CD4-positive, alpha-beta T cell treated with Interleukin-1 beta for 1 hour (primary cell): ENCODE measurements around the gene TMEM74B.
"Not testable (repeated sequence)": the region's sequence is repeated elsewhere in the genome, so short reads cannot be mapped to it uniquely, and the experiment has no call there.

Source experiments
- DNase-seq, 2 donors: peaks; one replicate each; pipeline ENCODE4 v3.0.0-alpha.2; 2020 to 2022

Gene TMEM74B

DNA sequence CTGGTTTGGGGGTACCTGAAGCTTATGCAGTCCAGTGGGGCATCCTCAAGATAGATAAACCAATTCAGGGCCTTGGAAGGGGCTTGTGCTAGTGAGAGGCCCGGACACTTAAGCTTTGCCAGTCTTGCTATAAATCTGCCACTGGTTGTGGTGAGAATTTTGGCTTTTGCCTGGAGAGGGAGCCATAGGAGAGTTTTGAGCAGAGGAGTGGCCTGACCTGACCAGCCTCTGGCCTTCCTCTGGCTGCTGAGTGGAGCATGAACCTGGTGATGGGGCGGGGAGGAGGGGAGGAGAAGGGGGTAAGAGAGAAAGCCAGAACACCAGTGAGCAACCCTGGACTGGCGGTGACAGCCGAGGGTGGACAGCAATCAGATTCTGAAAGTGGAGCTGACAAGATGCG lies 7.1 kb downstream of the TMEM74B start:
- DNase-seq, result no peak

DNA sequence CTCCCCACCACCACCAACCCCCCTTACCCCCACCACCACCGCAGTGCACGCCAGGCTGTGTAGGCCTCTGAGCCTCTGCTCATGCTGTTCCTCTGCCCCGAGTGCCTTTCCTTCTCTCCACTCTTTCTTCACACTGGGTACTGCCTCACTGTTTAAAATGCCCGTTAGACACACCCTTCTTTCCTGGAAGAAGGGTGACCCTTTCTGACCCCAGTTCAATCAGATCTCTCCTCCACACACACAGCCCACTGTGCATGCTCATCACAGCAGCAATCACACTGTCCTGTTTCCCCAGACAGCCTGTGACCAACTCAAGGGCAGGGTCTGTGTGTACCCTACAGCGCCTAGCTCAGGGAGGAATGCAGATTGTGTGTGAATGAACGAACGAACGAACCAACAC lies 10.0 kb downstream of the TMEM74B start:
- no peak for DNase-seq

DNA sequence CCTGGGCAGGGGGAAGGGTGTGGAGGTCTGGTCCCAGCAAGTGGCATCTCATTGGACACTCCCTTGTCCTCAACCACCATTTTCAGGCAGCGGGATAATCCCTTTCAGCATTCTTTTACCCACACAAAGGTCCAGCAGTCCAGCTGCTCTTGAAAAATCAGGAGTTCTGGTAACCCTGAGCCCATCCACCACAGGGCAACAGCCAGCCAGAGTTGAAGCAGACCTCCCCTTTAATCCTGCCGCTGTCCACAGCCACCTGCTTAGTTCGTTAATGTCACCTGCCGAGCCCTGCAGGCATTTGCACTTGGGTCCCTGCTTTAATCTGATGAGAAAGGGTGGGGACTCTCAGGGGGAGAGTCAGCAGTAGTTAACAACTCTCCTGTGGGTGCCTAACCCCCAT lies 11.1 kb downstream of the TMEM74B start:
- no peak for DNase-seq

DNA sequence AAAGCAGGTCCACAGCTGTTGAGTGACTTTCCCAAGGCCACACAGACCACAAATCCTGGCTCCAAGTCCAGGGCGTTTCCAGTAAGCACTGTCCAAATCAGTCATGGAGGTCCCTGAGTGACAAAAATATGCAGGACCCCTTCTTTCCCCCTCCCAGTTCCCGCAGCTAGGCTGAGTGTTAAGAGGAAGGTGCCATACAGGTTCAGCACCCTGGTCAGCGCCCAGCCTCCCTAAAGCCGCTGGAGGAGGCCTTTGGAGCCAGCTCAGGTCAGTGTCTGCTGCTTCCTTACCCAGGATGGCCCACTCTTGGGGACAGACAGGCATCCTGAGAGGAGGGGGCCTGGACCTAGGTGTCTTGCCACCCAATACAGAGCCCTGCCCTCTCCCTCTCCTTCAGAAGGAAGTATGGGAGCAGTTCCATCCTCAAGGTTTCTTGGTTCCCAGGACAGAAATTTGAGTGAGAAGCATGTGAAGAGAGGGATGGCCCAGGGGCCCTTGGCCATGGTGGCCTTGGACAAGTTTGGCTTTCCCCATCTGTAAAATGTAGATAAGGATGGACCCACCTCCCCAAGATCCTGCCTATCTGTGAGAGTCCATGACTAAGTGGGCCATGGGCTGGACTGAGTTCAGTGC lies 13.2 kb downstream of the TMEM74B start:
- no peak for DNase-seq

DNA sequence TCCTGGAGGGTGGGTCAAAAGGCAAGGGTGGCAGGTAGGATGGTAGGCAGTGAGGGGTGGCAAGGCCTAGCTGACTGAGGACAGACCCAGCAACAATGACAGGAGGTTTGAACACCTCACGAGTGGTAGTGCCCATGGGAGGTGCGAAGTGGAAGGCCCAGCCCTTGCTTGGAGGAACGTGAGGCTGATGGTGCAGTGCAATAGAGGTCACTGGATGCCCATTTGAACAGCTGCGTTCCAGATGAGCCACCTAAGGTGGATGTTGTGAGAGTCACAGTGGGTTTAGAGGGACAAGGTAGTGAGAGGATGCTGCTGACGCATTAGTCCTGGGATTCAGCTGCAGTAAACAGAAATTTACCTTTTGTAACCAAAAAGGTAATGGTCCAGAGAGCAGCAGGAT lies 15.6 kb downstream of the TMEM74B start:
- no peak for DNase-seq

DNA sequence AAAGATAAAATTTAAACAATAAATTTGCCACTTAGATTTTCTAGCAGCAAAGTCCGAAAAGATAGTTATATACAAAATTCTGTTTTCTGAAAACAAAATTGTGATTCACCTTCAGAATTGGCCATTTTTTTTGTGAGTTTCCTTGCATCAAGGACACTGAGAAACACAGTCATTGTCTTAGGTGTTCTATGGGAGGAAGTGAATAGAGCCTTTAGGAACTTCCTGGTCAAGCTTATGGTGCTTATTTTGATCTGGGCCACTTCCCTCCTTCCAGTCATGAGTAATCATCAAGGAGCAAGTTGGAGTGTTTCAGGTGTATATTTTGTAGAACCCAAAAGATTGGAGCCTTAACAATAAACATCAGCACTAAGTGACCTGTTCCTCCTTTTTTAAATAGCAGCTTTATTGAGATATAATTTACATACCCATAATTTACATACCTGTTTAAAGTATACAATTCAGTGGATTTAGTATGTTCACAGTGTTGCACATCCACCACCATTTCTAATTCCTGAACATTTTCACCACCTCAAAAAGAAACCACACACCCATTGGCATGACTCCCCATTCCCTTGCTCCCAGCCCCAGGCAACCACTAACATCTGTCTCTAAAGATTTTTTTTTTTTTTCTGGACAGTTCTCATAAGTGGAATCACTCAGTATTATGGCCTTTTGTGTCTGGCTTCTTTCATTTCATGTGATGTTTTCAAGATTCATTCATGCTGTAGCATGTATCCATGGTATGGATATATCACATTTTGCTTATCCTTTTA lies 17.6 kb downstream of the TMEM74B start:
- DNase-seq, result no peak

DNA sequence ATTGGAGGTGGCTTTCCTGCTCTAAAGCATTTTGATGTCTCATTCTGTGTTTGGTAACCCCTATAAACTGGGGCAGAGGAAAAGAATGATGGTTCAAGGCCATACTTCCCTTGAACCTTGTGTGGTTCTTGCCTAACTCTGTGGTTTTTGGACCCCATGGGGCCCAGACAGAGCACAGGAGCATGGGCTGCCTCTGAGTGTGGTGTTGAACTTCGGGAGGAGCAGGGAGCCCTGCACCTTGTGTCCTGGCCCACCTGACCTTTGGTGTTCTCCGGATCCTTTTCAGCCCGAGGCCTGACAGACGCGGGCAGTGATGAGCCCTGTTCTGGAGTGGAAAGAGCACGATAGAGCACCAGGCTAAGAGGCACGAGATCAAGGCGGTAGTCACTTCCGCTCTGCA lies 18.8 kb downstream of the TMEM74B start:
- no peak for DNase-seq

DNA sequence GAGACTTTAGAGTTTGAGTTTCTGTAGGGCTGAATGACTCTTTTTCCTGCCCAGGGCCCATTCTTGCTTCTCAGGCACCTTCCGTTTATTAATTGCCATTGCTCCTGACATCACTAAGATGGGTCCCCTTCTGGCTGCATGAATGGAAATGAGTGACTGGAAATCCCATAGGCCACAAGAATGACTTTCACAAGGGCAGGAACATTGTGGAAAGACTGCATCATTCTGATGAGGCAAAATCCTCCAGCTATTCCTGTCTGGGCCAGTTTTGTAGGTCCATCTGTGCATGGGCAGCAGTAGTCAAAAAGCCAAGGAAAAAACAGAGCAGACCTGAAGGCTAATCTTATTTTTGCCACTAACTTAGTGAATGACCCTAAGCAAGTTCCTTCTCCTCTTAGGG lies 19.3 kb downstream of the TMEM74B start:
- DNase-seq, result no peak

DNA sequence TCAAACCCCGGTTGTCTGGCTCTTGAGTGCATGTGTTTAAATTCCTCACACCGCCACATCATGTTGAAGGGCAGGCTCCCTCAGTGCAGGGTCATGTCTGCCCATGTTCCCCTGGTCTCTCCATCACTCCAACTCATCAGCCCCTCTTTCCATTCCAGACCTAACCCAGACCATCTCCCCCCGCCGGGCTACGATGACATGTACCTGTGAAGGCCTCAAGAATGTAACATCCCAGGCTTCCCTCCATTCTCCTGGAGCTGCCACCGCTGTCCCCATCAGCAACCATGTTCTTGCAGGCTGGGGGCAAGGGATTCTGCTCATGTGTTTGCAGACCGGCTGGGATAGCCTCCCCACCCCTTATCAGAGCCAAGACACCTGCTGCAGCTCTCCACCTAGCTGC lies 19.9 kb downstream of the TMEM74B start:
- no peak for DNase-seq

DNA sequence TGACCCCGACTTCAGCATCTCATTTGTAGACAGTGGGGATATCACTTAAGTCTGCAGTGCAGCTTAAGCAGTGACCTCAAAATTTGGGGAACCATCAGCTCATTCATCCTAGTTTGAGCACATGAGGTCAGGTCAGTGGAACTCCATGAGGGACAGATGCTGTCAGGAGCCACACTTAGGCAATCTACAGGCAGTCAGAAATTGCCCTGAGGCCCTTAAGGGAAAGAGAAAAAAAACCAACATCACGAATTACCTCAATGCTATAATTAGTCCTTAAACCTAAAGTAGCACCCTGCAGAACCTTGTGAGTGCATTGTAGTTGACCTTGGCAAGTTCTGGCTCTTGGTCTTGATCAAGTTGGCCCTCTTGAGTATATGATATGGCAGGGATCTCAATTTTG lies 21.1 kb downstream of the TMEM74B start:
- DNase-seq, result no peak

DNA sequence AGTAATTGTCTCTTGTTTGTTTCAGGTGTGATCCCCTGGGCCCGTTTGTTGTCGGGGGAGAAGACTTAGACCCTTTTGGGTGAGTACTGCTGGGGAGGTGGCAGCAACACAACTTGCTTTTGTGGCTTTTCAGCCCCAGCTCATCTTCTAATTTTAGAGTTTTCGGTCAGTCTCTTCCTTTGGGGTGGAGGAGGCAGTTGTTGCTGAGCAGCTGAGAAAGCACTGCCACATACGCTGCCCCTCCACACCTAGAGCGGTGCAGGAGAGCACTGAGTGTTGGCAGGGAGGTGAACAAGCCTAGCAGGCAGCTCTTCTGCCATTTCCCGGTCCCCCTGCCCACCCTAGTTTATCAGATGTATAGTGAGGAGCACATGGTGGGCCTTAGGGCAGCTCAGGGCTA lies 21.7 kb downstream of the TMEM74B start:
- no peak for DNase-seq

DNA sequence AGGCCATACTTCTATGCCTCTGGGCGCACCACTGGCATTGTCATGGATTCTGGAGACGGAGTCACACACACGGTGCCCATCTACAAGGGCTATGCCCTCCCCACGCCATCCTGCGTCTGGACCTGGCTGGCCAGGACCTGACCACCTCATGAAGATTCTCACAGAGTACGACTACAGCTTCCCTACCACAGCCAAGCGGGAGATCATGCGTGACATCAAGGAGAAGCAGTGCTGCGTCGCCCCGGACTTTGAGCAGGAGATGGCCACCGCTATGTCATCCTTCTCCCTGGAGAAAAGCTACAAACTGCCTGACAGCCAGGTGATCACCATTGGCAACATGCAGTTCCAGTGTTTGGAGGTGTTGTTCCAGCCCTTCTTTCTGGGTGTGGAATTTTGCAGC lies 23.8 kb downstream of the TMEM74B start:
- no peak for DNase-seq

DNA sequence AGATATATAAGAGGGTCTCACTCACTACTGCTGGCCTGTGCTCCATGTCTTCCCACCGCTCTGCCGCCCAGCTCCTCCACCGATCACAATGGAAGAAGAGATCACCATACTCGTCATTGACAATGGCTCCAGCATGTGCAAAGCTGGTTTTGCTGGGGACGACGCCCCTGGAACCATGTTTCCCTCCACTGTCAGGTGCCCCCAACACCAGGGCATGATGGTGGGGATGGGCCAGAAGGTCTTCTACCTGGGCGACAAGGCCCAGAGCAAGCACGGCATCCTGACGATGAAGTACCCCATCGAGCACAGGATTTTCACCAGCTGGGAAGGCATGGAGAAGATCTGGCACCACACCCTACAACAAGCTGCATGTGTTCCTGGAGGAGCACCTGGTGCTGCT lies 24.3 kb downstream of the TMEM74B start:
- no peak for DNase-seq

DNA sequence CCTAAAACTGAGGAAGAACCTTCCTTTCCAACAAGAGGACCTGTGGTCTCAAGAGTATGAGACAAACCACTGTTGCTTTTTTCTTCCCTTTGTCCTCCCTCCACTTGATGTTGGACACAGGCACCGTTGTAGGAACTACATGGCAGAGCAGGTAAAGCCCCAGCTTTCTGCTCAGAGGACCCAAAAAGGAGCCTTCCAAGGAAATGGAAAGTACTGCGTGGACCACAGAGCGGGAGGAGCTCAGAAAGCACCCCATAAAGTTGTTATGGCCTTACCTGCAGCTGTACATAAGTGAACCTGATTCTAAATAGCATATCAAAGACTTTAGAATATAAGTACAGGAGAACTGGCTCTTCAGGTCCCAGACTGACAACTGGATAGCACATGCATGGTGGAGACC lies 29.4 kb downstream of the TMEM74B start:
- DNase-seq, result no peak

DNA sequence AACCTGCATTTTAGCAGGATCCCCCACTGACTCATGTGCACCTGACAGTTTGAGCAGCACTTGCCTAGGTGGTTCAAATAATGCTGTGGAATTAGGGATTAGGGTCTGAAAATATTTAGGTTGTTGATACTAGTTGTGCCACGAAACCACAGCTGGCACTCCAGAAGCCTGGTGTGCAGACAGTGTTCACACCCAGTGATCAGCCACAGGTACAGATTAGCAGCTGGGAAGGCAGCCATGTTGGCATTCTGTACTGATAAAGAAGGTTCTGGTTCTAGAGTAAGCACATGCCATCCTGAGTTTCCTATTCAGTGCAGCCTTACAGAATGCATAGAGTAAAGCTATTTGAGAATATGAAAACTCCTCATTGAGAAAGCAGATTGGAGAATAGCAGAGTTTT lies 30.1 kb downstream of the TMEM74B start:
- DNase-seq, result no peak

DNA sequence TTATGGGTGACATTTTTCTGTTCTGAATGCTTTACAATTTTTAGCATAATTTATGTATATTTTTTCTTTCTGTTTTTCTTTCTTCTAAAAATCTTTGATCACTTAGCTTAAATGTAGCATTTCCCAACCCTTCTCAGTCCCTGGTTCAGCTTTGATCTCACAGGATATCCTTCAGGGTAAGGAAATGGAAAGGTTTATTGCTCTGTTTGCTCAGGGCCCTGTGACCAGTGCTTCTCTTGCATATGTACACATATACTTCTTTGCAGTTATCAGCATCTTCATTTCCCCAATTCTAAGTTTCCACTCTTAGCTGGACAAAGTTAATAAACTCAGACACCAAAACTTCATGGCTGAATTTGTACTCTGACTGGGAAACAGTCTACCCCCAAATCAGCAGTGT lies 30.6 kb downstream of the TMEM74B start:
- DNase-seq, result no peak

DNA sequence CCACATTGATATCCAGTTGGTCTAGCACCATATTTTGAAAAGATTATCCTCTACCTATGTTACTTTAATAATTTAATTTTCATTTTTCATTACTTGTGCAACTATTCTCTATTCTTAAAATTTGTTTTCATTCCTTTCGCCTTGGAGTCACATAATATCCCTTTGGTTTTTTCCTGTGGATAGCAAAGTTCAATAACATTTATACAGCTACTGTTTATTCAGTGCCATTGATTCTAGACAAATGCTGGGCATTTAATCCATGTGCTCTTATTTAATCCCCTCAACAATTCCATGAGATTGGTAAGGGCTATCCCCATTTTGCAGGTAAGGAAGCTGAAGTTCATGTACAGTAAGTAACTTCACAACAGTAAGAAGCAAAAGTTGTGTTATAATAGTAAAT lies 33.8 kb downstream of the TMEM74B start:
- no peak for DNase-seq

DNA sequence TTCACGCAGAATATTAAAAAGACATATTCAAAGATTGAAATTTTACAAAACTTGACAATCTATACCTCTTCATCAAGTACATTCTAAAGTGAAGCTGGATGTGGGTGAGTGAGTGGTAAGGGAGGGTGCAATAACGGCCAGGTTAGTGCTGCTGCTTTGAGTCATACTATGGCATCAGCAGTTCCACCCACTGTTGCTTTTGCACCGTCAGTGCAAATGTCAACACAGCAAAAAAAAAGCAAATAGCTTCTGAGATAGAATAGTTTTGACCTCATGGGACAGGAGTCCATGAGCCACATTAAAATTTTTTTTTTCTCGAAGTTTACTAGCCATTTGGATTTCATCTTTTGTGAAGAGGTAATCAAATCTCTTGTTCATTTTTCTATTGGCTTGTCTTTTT lies 34.6 kb downstream of the TMEM74B start:
- no peak for DNase-seq

DNA sequence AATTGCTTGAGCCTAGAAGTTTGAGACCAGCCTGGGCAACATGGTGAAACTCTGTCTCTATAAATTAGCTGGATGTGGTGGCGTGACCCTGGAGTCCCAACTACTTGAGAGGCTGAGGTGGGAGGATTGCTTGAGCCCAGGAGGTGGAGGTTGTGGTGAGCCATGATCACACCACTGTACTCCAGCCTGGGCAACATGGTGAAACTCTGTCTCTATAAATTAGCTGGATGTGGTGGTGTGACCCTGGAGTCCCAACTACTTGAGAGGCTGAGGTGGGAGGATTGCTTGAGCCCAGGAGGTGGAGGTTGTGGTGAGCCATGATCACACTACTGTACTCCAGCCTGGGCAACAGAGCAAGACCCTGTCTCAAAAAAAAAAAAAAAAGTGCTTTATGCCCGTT lies 35.0 kb downstream of the TMEM74B start:
- DNase-seq, result not testable (repeated sequence)

DNA sequence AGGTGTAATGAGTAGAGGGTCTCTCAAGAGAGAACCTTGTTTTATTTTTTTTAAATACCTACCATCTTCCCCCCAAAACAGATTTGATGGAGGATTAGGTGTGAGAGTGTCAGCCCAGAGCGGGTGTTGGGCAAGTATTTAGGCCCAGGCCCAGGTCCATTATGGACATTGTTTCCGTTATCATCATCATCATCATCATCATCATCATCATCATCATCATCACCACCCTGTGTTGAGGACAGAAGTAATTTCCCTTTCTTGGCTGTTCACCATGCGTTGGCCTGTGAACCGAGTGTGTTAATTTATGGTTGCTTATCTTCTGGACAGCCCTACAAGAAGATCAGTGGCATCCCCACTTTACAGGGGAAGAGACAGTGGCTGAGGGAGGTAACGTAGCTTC lies 37.8 kb downstream of the TMEM74B start:
- no peak for DNase-seq

DNA sequence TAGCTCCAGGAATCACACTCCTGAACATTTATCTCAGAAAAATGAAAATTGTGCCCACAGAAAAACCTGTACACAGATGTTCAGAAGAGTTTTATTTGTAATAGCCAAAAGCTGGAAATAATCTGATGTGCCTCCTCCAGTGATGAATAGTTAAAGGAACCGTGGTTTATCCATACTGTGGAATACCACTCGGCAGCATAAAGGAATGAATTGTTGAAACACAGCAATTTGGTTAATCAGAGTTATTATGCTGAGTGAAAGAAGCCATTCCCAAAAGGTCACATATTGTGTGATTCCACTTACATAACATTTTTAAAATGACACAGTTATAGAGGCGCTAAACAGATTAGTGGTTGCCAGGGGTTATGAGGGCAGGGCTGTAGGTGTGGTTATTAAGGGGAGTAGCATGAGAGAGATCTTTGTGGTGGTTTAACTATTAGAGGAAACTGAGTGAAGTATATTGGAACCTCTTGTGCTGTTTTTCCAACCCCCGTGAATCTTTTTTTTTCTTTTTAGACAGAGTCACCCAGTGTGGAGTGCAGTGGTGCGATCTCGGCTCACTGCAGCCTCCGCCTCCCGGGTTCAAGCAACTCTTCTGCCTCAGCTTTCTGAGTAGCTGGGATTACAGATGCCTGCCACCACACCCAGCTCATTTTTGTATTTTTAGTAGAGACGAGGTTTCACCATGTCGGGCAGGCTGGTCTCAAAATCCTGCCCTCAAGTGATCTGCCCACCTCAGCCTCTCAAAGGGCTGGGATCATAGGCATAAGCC lies 40.2 kb downstream of the TMEM74B start:
- no peak for DNase-seq

DNA sequence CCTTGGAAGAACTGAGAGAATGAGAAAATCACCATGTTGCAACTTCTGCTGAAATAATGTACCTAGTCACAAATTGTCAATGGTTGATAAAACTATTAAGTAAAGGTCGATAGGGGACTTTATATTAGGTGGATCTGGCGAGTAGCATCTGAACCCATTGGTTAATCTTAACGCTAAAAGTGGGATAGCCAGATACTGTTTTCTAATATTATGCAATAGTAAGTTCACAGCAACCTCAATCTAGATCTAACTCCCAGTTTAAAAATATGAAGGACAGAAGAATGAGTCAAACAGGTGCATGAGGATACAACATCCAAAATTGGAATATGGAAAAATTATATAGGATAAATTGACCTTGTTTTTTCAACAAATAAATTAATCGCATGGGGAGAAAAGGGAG lies 47.5 kb downstream of the TMEM74B start:
- DNase-seq, result no peak

DNA sequence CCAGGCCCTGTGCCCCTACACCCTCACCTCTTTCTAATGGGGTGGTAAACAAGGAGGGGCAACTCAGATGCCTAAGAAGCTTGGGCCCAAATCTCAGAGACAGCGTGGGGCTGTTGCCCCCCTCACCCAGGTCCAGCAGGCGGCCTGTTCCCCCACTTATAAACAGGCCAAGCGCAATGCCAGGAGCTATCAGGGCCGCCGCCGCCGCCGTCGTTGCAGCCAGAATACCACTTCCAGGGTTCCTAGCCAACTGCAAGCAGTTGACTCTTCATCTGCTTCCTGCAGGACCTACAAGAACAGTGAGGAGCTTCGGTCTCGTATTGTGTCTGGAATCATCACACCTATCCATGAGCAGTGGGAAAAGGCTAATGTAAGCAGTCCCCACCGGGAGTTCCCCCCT lies 49.9 kb downstream of the TMEM74B start:
- no peak for DNase-seq

DNA sequence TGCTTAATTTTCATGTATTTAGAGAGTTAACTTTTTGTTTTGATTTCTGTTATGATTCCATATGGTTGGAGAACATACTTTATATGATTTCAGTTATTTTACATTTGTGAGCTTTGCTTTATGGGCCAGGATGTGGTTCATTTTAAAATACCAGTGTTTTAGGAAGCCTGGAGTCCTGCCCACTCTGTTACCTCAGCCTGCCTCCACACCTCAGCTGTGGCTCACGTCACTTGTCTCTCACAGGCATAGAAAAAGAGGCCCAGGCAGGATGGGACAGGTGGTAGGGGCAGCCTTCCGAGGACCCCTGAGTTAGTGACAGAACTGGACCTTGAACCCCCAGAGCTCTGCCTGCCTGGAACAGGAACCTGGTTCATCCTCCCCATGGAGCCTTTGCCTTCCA lies 50.4 kb downstream of the TMEM74B start:
- DNase-seq, result no peak
